OCI-LY3 (cell line): Measurements from ENCODE around the gene UCN3.

Experiments
- CTCF ChIP-seq: fragments of 200-600, 300-600 bp; sonication (generic); IDR thresholded peaks from 2 replicates; pipeline ENCODE4 v1.5.1; 2014; ENCODE audit warnings: antibody characterized with exemption, low read length, low read depth
- EZH2phosphoT487 ChIP-seq: fragments of 200-600 bp; shearing (Covaris generic); IDR thresholded peaks from 2 replicates; pipeline ENCODE4 v1.6.1; 2018; ENCODE audit warnings: antibody characterized with exemption, mixed run types, low read depth

- TF ChIP-seq CTCF (no peak), EZH2phosphoT487 (no peak)
Observed at GRCh38 chr10:5349362-5349761, 15.4 kb upstream of the UCN3 start.
